ENCODE measurements around the gene FCHSD2. TPM values are rescaled to one million over a fixed set of nuclear protein-coding genes. Genes with fewer than 3 reads are reported as not detected.
A peak's percentile ranks its signal among the peaks of the same experiment; 100 is the strongest.
"Not testable (repeated sequence)": the region's sequence is repeated elsewhere in the genome, so short reads cannot be mapped to it uniquely, and the experiment has no call there.

The FCHSD2 gene
- total RNA-seq, 2 donors from 2014 or later, result 12.1 to 20.9 TPM

GRCh38 chr11:72793425-72794367 is 348.4 kb downstream of the FCHSD2 start, which contains the start of gene STARD10:
Gene STARD10 (minus strand): TSS chr11:72794047. CDS start chr11:72781181, 12,866 bp downstream.
- H3K4me1 ChIP-seq, result peaks cover 12% of the 10 kb centered on the region
- DNase-seq, result peak; percentile 97
- H3K4me3 ChIP-seq, result peak within 1 kb of the TSS; percentile 48
- H3K36me3 ChIP-seq, result no peaks in the 10 kb centered on the region
- no peaks in the 10 kb centered on the region for H3K27me3 ChIP-seq
- H3K9me3 ChIP-seq, result no peaks in the 10 kb centered on the region
- H3K27ac ChIP-seq, result peak within 1 kb of the TSS; percentile 90
- H3K9ac ChIP-seq (ENCODE audit: low read depth in 2 of 2, low read length in 2 of 2), result peak within 1 kb of the TSS; percentile 42 to 71
- intact Hi-C loops (cut with DNase I), result loop anchor here (2.0 kb wide), 1 partner anchor 69 kb away; no protein-coding TSS in a partner anchor
- TF ChIP-seq CTCF (IDR thresholded peaks at IDR 0.05), result peak; percentile 97

DNA sequence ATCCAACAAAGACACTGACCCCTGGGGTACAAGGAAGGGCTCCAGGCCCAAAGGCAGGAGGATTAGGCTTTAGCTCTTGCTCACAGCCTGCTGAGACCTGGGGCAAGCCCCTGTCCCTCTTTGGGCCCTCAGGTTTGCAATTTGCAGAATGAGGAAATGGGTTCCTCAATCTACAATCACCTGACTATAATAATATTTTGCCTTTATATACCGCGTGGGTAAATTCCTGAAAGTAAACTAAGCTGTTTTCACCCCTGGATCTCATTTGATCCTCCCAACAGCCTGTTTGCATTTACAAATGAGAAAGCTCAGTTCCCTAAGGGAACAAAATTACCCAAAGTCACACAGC is 349.1 kb downstream of the FCHSD2 start:
- peak overlapping the region; percentile 90 for H3K27ac ChIP-seq
- H3K36me3 ChIP-seq, result no peaks in the 10 kb centered on the region
- intact Hi-C loops (cut with DNase I), result loop anchor here (2.0 kb wide), 1 partner anchor 68 kb away; no protein-coding TSS in a partner anchor
- DNase-seq, result no peak
- TF ChIP-seq CTCF (IDR thresholded peaks at IDR 0.05), result no peak
- no peaks in the 10 kb centered on the region for H3K9me3 ChIP-seq
- peak overlapping the region; percentile 42 to 71 for H3K9ac ChIP-seq (ENCODE audit: low read depth in 2 of 2, low read length in 2 of 2)
- no peak overlapping the region for H3K4me3 ChIP-seq
- peaks cover 14% of the 10 kb centered on the region for H3K4me1 ChIP-seq
- H3K27me3 ChIP-seq, result no peaks in the 10 kb centered on the region

DNA sequence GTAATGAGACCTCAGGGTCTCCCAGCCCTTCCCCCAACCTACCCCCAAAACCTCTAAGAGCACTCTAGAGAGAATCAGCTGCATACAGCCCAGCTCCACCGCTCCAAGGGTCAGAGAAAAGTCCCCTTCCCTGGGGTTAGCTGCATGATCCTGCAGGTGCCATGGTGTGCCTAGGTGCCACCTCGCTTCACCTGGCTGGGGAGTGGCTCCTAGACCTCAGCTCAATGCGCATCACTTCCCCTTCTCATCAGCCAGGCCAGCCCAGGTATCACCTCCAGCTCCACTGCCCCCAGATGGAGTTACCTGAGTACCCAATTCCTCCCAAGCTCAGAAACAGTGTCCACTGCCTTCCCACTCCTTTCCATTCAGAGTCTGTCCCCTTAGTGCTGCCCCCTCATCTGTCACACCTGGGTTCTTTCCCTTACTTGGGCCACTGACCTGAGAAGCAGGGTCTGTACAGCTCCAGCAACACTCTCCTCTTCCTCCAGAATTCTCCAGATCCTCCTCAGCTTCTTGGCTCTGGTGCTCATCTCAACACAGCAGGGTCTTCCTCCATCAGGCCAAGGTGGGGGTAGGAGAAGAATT is 349.6 kb downstream of the FCHSD2 start:
- Histone ChIP-seq H3K27me3 (no peaks in the 10 kb centered on the region), H3K9ac (ENCODE audit: low read depth in 2 of 2, low read length in 2 of 2) (no peak overlapping the region), H3K27ac (peak overlapping the region; percentile 90), H3K9me3 (no peaks in the 10 kb centered on the region), H3K4me3 (no peak overlapping the region), H3K4me1 (peaks cover 19% of the 10 kb centered on the region), H3K36me3 (no peaks in the 10 kb centered on the region)
- intact Hi-C loops (cut with DNase I), result loop anchor here (2.0 kb wide), 1 partner anchor 68 kb away; no protein-coding TSS in a partner anchor
- TF ChIP-seq CTCF (IDR thresholded peaks at IDR 0.05), result no peak
- DNase-seq, result no peak

DNA sequence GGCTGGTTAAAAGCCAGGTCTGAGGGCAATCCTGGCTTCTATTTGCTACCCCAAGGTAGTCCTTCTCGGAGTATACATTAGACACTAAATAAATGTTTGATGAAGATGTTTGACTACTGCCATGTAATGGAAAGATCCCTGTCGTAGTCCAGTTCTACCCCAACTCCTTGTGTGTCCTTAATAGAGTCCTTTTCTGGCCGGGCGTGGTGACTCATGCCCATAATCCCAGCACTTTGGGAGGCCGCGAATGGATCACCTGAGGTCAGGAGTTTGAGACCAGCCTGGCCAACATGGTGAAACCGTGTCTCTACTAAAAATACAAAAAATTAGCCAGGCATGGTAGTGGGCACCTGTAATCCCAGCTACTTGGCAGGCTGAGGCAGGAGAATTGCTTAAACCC is 350.9 kb downstream of the FCHSD2 start:
- DNase-seq; H3K9me3 ChIP-seq; H3K36me3 ChIP-seq; H3K27me3 ChIP-seq; H3K4me3 ChIP-seq; intact Hi-C loops (cut with DNase I); H3K9ac ChIP-seq (ENCODE audit: low read depth in 2 of 2, low read length in 2 of 2); H3K27ac ChIP-seq: not testable (repeated sequence)
- H3K4me1 ChIP-seq, result peaks cover 19% of the 10 kb centered on the region

- Histone ChIP-seq H3K4me1 (peaks cover 26% of the 10 kb centered on the region), H3K9me3 (no peaks in the 10 kb centered on the region), H3K27ac (no peak overlapping the region), H3K36me3 (no peaks in the 10 kb centered on the region), H3K9ac (ENCODE audit: low read depth in 2 of 2, low read length in 2 of 2) (peak overlapping the region in 1 of 2 donors; percentile 65), H3K4me3 (no peak overlapping the region), H3K27me3 (no peaks in the 10 kb centered on the region)
- intact Hi-C loops (cut with DNase I), result no loop called here
- no peak for TF ChIP-seq CTCF (IDR thresholded peaks at IDR 0.05)
- no peak for DNase-seq
These were observed 352.5 kb downstream of the FCHSD2 start for GRCh38 chr11:72789493-72790131.

Measured in colonic mucosa (tissue), 4 donors.